Occipital lobe (tissue), 2 donors: ENCODE data around the gene NEUROD2. TPM values are rescaled to one million over a fixed set of nuclear protein-coding genes. Genes with fewer than 3 reads are reported as not detected.
A peak's percentile ranks its signal among the peaks of the same experiment; 100 is the strongest.
"Not testable (repeated sequence)": the region's sequence is repeated elsewhere in the genome, so short reads cannot be mapped to it uniquely, and the experiment has no call there.

ENCODE experiments used
- DNase-seq: peaks from one replicate; lab custom pipeline; 2025; lab: John Stamatoyannopoulos, UW
- total RNA-seq: library from RNA; depleted of rRNA; stranded (reverse); fragments of >200 nt; gene quantifications from one replicate; pipeline ENCODE4 v1.2.3, GENCODE V29; 2014

NEUROD2 gene
- total RNA-seq, 1 donor from 2014 or later, result 70.3 TPM

DNA sequence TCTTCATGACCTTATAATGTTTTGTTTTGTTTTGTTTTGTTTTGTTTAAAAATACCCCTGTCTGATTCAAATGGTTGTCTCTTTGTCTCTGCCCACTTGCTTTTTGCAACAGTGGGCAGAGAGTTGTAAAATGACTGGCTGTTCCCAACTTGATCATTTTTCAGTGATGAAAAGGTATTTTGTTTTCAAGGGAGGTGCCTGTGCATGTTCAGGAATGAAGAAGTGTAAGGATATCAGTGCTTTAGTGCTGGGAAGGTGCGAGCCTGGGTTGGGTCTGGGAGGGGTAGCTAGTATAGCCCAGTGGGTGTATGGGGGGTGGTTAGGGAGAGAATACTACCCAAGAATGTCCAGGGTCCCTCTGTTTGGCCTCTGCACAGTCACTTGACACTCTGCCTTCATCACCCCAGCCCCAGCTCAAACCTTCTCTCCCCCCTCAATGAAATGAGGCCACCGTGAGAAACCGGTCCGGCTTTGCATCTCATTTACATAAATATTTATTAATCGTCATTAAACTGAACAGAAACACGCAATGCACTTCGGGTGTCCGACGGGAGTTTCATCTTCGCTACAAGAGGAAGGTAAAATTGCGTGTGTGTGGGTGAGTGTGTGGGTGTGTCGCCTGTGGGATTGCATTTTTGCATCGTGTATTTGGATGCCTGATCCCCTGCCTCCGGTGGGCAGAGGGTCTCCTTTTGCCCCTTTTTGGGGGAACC lies 4.3 kb downstream of the NEUROD2 start:
- DNase-seq, result no peak

DNA sequence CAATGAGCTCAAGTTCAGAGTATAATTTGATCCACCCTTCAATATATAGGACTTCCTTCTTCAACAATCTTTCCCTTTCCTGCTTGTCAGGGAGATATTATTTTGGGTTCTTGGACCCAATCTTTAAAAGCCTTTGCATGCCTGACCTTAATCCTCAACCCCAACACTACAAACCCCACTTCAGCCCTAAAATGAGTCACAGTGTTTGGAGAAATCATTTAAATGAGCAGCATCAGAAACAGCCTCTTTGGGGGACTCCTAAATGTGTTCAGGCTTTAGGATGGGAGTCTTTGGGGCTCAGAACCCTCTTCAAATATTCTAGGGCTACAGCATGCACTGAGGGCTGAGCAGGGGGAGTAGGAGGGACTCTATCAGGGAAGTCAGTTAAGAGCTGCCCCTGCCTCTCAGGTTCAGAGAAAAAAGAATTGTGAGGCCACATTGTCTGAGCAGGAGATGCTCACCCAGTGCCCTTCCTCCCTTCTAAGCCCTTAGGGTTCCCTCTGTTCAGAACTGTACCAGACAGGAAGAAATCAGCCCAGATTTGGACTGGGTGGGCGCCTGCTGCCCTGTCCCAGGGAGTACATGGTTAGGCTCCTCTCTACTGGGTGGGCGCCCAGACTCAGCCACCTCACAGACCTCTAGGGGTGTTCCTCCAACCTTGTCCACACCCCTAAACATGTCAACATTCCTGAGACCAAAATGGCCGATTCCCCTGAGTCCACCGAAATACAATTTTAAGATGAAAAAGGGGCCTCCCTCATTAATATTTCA lies 5.0 kb downstream of the NEUROD2 start:
- DNase-seq, result no peak

DNA sequence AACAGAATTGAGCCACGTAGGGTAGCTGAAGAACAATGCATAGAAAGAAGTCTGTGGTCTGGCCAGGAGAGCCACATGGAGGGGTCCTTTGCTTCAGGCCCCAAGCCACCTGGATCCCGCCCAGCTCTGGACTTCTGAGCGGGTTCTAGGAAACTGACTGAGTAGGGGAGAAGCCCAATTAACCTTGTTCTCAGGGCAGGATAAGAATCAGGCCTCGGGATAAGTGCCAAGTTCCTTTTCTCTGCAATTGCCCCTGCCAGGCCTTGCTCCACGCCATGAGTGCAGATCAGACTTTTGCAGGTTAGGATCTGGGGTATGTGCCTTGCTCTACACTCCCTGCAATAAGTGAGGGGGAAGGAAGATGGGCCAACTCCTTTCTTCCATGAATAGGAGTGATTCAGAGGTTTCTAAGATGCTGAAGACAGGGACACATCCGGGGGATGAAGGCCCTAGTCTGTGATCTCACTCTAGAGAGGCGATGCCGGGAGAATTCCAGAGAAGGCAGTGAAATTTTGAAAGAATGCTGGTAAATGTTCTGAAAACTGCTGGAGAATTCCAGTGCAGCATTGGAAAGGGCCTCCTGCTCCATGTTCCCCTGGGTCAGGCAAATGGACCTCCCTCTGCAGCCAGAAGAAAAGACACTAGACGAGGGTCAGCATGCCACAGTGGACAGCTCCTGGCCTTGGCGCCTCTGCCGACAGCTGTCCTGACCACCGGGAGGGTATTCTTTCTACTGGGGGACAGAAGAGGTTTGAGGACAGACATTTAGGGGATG lies 5.8 kb downstream of the NEUROD2 start:
- no peak for DNase-seq

DNA sequence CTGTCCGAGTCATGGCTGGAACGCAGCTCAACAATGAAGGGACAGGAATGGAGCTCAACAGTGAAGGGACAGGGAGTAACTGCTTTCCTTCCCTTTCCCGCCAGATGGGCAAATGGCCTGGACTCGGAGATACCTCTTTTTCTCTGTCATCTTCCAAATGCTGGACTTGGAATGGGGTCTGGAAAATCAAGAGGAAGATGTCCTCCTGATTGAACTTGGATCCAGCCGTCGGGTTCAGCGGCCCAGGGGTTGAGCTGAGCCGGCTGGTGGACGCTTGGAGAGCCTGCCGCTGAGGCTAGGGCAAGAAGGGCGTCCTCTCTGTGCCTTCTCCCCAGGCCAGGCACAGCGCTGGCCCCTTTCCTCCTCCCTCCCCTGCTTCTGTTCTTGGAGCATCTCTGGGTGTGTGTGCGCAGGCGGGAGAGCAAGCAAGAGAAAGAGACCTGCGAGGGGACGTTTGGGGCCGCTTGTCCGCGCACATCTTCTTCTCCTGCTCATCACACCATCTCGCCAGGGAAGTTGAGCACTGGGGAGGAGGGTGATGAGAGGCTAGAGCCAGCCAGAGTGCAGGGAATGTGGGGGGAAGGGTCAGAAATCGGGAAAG lies 6.6 kb downstream of the NEUROD2 start:
- DNase-seq, result no peak

DNA sequence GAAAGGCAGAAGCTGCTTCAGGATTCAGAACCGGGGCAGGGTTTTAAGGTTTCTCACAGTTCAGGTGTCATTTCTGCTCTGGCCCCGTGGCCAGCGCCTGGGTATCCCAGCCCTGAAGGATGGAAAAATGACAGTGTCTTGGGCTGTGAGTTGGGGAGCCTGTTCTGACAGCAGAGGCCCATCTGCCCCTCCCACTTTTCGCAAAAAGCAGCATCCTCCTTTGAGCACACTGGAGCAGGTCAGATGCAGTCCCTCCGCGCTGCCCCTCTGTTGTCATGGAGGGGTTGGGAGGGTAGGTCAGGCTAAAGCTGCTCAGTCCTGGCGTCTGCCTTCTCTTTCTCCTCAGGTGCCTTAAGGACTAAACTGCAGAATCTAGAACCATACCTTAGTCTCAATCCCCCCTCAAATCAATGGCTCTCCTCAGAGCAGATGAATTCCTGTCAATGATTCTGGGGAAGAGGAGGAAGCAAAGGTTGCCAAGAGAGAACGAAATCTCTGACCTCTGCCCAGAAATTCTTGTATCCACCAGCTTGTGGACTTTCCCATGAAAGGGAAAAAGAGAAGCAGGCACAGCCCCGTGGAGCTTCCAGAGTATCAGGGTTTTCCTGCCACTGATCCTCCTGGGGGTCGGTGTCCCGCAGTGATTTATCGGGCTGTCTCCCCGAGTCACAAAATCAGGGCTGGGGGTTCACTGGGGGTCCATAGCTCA lies 7.3 kb downstream of the NEUROD2 start:
- no peak for DNase-seq

DNA sequence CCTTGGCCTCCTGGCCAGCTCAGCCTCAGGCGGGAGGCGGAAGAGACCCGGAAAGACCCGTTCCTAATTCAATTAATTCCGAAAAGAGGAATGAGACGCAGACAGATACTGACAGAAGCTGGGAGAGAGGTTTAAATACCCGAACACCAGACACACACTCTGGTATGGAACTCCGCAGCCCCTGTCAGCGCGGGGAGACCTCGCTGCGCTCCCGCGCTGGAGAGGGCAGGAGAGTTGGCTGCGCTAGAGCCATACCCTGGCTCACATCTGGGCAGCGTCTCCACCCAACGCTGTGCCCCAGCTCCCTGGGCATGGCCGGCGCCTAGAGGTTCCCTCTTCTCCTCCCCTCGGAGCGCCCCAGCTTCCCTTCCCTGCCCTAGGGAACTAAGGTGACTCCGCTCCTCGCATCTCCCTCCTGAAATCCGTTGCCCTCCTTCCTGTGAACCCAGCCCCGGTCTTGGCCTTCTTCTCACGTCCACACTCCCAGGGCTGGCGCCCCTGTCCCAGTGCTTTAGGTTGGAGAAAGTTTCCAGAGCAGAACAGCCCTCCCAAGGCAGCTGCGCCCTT lies 8.0 kb downstream of the NEUROD2 start:
- DNase-seq, result no peak

DNA sequence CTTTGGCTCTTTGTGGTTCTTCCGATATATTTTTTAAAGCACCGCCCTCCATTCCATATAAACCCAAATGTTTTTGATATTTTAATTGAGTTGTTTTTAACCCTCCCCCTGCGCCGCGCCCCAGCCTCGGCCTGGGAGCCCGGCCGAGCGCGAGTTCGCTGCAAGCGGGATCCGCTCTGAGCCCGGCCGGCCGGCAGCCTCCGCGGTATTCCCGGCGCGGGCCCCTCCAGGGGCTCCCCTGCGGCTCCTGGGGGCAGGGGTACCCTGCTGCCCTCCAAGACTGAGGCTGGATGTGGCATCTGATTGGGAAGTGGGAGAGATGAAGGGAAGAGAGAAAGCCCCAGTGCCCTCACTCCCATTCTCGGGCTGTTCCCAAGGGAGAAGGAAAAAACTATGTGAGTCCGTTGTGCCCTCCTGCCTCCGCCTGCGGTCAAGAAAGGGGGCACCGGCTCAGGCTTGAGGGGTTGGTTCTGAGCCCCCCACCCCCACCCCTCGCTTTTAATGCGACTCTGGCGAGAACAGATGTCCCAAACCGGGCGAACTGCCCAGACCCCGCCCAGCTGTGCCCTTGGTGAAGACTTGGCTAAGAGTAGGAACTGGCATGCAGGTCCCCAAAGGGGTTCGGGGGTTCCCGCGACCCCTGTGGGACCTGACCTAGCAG lies 8.6 kb downstream of the NEUROD2 start:
- DNase-seq, result no peak

DNA sequence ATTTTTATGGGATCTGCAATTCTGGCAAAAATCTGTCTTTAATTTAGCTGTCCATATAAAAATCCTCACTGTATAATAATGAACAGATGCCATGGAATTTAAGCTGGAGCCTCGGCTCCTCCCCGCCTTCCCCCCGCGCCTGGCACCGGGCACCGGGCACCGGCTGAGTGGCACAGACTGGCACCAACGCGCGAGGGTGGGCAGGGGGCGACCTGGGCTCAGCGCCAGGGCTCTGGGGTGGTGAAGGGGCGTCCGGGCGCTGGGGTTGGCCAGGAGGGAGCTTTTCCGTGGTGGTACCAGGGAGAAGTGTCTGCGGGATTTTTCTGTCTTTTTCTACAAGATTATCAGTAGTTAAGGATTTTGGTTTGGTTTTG lies 9.1 kb downstream of the NEUROD2 start:
- no peak for DNase-seq

DNA sequence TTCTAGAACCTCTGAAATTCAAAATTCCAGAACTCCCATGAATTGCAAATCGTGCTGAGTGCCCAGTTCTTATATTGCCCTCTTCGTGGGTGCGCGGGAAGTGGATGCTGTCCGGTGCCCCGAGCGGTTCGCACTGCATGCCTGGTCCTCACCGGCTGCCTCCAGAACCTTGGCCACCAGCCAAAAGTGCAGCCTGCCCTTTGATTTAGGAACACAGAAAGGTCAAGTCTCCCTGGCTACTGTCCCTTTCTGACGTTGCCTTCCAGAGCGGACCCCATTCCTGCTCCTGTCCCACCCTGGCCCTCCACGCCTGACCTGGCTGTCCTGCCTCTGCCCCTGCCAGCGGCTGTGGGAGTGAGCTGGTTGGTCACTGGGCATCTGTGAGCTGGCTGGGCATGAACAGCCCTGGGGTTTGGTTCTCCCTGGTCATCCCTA lies 9.7 kb downstream of the NEUROD2 start:
- no peak for DNase-seq

DNA sequence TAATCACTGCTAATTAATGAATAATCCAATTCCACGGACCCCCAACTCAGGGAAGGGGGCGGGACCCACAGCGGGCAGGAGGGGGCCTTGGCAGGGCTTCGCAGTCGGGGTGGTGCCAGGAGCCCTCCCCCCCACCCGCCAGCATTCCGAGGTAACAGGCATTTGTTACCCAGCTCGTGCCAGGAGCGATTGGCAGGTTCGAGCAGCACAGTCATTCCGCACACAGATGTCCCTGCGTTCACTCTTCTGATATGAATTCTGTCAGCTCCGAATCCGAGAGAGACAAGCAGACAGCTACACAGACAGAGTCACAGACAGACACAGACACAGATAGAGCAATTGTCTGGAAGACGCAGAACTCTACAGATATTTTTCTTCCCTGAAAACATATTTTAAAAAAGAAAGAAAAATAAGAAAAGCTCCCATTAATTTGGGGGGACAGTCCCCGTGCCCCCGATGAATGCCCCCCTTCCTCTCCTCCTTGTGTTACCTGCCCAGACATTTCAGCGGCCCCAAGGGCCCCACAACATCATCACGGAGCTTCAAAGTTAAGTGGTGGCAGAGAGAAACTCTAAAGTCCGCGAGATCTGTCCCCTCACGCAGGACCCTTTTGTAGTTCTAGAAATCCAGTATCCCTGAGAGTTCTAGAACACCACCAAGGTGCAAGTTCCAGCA lies 10.2 kb downstream of the NEUROD2 start:
- DNase-seq, result no peak

DNA sequence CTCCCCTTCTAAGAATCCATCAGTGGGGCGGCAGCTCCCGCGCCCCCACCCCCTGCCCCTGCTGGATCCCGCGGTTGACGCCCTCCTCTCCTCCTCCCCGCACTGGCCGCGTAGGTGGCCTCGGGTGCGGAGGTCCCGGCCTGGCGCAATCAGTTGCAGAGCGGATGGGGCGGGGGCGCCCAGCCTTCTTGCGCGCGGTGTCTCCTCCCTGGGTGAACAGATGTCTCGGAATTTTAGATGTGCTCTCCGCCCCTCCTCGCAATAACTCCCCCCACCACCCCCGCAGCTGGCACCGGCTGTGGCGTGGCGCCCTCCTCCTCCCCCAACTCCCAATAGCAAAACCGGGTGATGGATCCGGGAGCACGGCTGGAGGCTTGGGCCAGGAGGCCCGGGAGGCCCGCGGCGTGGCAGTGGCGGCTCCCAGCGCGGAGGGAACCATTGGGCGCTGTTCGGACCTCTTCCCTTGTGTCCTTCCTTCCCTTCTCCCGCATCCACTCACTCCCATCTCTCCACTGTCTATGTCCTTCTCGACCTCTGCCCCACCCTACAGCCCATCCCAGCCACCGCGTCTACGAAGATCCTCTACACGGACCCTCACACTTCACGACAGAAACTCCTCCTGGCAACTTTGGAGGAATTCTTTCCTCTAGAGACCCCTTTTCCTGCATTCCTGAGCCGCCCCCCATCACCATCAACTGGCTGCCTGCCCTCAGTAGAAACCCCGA lies 11.0 kb downstream of the NEUROD2 start:
- no peak for DNase-seq

DNA sequence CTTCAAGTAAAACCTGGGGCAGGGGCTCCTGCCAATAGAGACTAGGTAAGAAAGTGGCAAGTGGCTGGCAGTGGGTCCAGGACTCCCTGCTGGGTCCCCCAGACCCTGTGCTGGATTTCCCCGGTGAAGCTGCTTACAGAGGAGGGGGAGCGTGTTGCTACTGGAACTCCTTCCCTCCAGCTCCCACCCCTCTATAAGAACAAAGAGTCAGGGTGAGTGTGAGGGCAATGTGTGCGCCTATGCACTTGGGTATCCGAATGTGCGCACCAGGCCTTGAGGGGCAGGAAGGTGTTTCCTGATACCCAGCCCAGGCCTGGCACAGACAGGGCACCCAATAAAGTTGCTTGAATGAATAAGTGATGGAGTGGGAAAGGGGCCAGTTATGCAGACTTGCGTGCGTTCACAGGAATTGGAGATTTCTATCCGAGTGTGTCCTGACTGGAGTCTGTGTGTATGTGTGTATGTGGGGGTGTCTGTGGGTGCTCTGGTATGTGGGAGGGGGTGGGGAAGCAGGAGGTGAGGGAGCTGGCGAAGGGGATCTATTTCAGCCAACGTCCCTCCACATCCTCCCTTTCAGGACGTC lies 11.7 kb downstream of the NEUROD2 start:
- DNase-seq, result no peak

DNA sequence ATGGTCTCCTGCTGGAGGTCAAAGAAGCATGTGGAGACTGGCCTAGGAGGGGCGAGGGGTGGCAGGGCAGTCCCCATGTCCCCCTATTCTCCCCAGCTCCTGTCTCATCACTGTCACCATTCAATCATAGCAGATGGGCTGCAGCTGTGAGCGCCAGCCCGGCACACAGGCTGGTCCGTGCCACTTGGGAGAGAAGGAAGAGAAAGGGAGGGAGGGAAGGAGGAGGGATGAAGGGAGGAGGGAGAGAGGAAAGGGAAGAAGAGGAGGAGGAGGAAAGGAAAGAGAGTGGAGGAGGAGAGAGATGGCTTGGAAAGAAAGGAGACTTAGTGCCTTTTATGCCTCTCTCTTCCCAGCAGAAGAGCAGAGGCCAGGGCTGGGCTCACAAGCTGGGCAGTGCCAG lies 12.4 kb downstream of the NEUROD2 start:
- DNase-seq, result no peak

DNA sequence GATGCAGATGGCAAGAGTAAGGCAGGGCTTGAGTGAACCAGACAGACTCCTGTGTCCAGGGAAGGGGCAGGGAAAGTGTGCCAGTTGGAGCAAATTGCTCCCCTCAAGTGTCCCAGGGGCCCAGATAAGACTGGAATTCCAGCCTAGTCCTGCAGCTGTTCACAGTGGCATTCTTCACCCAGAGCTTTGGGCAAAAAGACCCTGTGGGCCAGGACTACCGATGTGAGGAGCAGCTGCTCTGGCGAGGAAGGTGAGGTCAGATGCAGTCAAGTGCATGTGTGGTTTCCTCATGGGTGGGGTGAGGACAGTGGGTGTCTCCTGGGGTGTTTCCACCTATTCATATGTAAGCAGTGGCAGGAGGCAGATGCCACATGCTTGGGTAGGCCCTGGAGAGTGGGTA lies 14.3 kb downstream of the NEUROD2 start:
- DNase-seq, result no peak

DNA sequence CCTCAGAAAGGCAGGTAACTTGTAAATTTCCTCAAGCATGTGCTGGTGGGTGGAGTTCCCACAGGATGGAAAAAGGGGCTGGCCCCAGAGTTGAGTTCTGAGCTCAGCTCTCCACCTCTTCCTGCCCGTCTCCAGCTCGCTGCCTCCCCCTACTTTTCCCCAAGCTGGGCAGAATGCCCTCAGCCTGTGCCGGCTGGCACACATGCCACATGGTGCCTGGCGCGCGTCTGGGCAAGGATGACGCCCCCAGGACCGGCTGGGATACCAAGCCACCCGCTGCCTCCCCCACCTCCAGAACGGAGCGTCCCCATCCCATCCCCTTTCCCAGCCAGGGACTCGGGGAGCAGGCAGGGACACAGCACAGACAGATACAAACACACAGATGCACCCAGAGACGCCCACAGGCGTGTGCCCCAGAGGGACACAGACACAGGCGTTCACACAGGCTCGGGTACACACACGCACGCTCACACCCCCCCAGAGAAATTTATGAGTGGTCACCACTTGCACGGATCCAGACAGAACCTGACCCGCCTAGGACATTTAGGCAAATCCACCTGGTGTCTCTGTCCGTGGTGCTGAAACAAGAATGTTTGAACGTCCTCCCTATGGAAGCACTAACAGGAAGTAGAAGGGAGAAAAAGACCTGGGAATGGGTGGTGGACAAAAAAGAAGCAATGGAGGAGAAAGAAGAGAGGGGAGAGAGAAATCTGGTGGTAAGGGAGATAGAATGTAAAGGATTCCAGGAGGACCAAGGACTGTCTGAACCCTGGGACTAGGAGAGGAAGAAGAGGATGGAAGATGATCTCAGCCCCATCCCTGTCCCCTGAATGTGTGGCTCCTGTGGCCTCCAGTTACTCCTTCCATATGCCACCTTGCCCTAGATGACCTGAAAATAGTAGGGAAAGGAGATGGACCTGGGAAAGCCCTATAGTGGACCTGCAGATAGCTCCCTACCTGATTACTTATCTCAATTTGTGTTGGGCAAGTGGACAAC lies 15.5 kb downstream of the NEUROD2 start:
- peak; percentile 67 for DNase-seq

DNA sequence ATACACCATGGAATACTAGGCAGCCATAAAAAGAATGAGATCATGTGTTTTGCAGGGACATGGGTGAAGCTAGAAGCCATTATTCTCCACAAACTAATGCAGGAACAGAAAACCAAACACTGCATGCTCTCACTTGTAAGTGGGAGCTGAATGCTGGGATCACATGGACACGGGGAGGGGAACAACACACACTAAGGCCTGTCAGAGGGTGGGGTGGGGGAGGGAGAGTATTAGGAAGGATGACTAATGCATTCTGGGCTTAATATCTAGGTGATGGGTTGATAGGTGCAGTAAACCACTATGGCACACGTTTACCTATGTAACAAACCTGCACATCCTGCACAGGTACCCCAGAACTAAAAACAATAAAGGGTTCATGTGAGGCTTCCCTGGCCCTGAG lies 17.5 kb downstream of the NEUROD2 start:
- DNase-seq, result not testable (repeated sequence)

DNA sequence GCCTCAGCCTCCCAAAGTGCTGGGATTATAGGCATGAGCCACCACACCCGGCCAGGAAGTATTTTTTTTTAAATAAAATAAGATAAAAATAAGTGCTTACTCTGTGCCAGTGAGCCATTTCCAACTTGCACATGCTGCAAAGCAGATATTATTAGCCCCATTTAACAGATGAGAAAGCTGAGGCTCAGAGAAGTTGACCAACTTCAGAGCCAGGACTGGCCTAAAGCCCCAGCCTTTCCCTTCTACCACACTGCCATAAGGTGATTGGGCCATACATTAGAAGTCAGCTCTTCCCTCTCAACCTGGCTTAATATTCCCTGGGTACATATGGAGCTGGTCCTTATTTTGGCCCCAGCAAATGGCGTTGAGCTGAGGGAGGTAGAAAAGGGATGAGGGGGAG lies 25.1 kb downstream of the NEUROD2 start:
- no peak for DNase-seq

DNA sequence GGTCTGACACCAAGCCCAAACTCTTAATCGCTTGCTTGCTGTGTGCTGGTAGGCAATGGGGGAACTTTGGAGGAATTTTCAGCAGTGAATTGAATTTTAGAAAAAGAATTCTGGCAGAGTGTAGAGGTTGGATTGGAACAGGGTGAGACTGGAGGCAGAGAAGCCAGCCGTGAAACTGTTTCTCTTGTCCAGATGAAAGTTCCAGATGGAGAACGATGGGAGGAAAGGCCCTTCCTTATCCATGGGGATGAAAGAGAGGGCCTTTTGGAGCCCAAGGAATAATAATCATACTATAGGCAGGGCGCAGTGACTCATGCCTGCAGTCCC lies 26.0 kb downstream of the NEUROD2 start:
- DNase-seq, result no peak
